NK-92 treated with Interleukin-12 subunit alpha and Interleukin-12 subunit beta, amount 100 ng/mL, for 24 hours (cell line): Measurements from ENCODE around the gene IGFBP6.
A peak's percentile ranks its signal among the peaks of the same experiment; 100 is the strongest.

Experiments used
- DNase-seq: peaks from one replicate; lab custom pipeline; 2025; lab: John Stamatoyannopoulos, UW

Gene IGFBP6

GRCh38 chr12:53059434-53060063 lies 37.9 kb upstream of the IGFBP6 start:
- DNase-seq, result no peak

GRCh38 chr12:53060064-53060720 lies 37.3 kb upstream of the IGFBP6 start:
- no peak for DNase-seq

- no peak for DNase-seq
Observed at GRCh38 chr12:53060721-53061276, 36.7 kb upstream of the IGFBP6 start.

- no peak for DNase-seq
Observed at GRCh38 chr12:53061404-53062010, 36.0 kb upstream of the IGFBP6 start.

- no peak for DNase-seq
Observed at GRCh38 chr12:53062011-53062961, 35.2 kb upstream of the IGFBP6 start.

- no peak for DNase-seq
Observed at GRCh38 chr12:53062977-53063707, 34.3 kb upstream of the IGFBP6 start.

GRCh38 chr12:53063708-53064612 lies 33.5 kb upstream of the IGFBP6 start:
- DNase-seq, result no peak

- DNase-seq, result no peak
Observed at GRCh38 chr12:53064613-53065436, 32.6 kb upstream of the IGFBP6 start.

- no peak for DNase-seq
Observed at GRCh38 chr12:53065470-53065869, 32.0 kb upstream of the IGFBP6 start.

- DNase-seq, result peak; percentile 16
Observed at GRCh38 chr12:53065975-53066931, 31.2 kb upstream of the IGFBP6 start.

- no peak for DNase-seq
Observed at GRCh38 chr12:53067074-53067992, 30.1 kb upstream of the IGFBP6 start.

GRCh38 chr12:53067993-53068770 lies 29.3 kb upstream of the IGFBP6 start:
- no peak for DNase-seq

GRCh38 chr12:53068811-53069585 lies 28.5 kb upstream of the IGFBP6 start:
- no peak for DNase-seq

GRCh38 chr12:53069621-53070410 lies 27.7 kb upstream of the IGFBP6 start:
- DNase-seq, result no peak
